ENCODE results near the gene KLF12.

KLF12 gene

DNA sequence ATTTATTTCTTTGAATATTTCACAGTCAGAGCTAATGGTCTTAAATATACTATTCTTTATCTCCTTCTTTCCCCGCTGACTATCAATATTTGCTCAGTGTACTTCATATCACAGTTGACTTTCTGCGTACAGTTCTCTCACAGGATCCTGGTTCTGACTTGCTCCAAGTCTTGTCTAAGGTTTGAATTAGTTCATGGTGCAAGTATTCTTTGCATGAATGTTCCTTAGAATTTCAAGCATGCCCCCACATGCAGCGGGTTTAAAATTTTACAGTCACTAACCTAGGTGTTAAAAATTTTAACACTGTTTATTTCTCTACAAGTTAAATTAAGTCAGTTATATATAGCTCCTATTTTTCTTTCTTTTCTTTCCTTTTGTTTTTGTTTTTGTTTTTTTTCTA lies 20.8 kb upstream of the KLF12 start:
- no peak overlapping the region for H3K9ac ChIP-seq (ENCODE audit: low read length)
- no peak overlapping the region for H3K27ac ChIP-seq (ENCODE audit: low read depth, low read length)
- H3K4me1 ChIP-seq (ENCODE audit: control insufficient read depth, insufficient read depth, low read length) = no peaks in the 10 kb centered on the region
- no peaks in the 10 kb centered on the region for H3K27me3 ChIP-seq (ENCODE audit: control insufficient read depth, insufficient read depth, low read length)
- no peaks in the 10 kb centered on the region for H3K36me3 ChIP-seq (ENCODE audit: control insufficient read depth, insufficient read depth, low read length)
- H3K4me3 ChIP-seq (ENCODE audit: low read length) = no peak overlapping the region

DNA sequence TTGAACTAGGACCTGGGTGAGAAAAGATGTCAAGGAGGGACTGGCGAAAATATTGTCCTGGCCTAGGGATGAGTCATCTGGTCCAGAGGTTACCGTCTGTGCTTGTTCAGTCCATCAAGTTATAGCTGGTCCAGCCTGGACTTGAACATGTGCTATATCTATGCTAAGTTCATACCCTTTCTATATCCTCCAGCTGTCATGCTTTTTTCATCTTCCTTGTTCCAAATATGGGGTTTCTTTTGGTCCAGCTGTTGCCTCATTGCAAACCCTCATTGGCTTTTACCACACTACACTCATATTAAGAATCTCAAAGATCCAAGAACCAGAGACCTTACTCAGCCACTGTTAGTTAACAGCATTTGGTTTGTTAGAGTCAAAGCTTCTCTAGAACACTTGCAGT lies 19.1 kb upstream of the KLF12 start:
- Histone ChIP-seq H3K36me3 (ENCODE audit: control insufficient read depth, insufficient read depth, low read length) (no peaks in the 10 kb centered on the region), H3K9ac (ENCODE audit: low read length) (no peak overlapping the region), H3K4me1 (ENCODE audit: control insufficient read depth, insufficient read depth, low read length) (no peaks in the 10 kb centered on the region), H3K27me3 (ENCODE audit: control insufficient read depth, insufficient read depth, low read length) (no peaks in the 10 kb centered on the region), H3K27ac (ENCODE audit: low read depth, low read length) (no peak overlapping the region), H3K4me3 (ENCODE audit: low read length) (no peak overlapping the region)

DNA sequence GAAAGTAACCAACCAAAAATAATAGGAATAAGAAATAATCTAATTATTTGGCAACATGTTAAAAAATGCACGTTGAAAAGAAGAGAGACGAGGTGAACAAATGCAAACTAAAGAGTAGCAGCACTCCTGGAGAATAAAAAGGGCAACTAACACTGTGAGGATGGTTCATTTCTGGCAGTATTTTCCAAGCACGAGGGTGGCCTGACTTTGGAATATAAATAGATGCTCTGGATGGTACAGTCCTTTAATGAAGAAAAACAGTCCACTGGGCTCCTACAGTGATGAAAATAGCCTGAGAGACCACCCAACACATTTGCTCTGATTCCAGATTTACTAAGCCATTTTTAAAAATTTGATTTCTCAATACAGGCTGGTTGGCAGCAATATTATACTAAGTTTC lies 17.7 kb upstream of the KLF12 start:
- no peaks in the 10 kb centered on the region for H3K4me1 ChIP-seq (ENCODE audit: control insufficient read depth, insufficient read depth, low read length)
- no peak overlapping the region for H3K9ac ChIP-seq (ENCODE audit: low read length)
- no peak overlapping the region for H3K4me3 ChIP-seq (ENCODE audit: low read length)
- H3K27me3 ChIP-seq (ENCODE audit: control insufficient read depth, insufficient read depth, low read length) = no peaks in the 10 kb centered on the region
- H3K36me3 ChIP-seq (ENCODE audit: control insufficient read depth, insufficient read depth, low read length) = no peaks in the 10 kb centered on the region
- H3K27ac ChIP-seq (ENCODE audit: low read depth, low read length) = no peak overlapping the region

DNA sequence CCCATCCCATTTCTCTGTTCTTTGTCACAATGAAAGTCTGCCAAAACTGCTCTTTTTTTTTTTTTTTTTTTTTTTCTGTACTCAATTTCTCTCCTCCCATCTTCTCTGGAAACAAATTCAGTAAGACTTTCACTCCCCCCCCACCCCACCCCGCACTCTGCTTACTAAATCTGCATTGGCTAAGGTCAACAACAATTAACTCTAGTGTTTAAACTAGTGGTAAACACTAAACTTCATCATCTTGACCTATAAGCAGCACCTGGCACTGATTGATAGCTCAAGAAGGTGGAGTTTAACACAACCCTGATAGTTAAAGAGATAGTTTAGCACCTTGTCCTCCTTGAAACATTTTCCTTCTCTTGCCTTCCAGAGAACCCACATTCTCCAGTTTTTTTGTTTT lies 14.1 kb upstream of the KLF12 start:
- Histone ChIP-seq H3K27ac (ENCODE audit: low read depth, low read length) (no peak overlapping the region), H3K36me3 (ENCODE audit: control insufficient read depth, insufficient read depth, low read length) (no peaks in the 10 kb centered on the region), H3K9ac (ENCODE audit: low read length) (no peak overlapping the region), H3K27me3 (ENCODE audit: control insufficient read depth, insufficient read depth, low read length) (no peaks in the 10 kb centered on the region), H3K4me3 (ENCODE audit: low read length) (no peak overlapping the region), H3K4me1 (ENCODE audit: control insufficient read depth, insufficient read depth, low read length) (no peaks in the 10 kb centered on the region)

DNA sequence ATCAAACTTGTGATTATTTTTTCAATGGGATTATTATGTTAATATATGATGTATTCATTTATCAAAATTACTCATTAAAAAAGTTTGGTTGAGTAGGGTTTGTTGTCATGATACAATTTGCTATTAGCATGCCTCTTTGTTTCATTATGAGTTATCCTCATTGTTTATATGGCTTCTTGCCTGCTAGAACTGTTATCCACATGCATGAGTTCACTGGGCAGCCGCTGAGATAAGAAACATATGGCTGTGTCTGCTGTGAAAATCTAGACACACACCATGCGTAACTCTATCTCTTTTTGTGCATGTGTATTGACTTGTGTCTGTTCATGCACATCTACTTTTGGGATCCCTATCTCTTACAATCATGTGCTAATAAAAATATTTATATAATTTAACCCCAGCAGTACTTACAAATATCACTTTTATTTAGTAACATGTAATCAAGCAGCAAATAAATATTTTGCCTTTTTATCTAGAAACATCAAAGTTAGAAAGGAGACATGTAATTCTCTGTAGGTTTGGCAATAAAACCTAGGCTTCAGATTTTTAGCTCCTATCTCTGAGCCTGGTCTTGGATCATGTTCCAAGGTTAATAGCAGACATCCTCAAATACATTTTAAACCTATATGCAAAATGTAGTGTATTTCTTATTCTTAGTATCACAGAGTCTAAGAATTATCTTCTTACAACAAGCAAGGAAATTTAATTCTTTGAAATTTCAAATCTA lies 11.2 kb upstream of the KLF12 start:
- Histone ChIP-seq H3K9ac (ENCODE audit: low read length) (no peak overlapping the region), H3K4me1 (ENCODE audit: control insufficient read depth, insufficient read depth, low read length) (no peaks in the 10 kb centered on the region), H3K27ac (ENCODE audit: low read depth, low read length) (no peak overlapping the region), H3K27me3 (ENCODE audit: control insufficient read depth, insufficient read depth, low read length) (no peaks in the 10 kb centered on the region), H3K36me3 (ENCODE audit: control insufficient read depth, insufficient read depth, low read length) (no peaks in the 10 kb centered on the region), H3K4me3 (ENCODE audit: low read length) (no peak overlapping the region)

DNA sequence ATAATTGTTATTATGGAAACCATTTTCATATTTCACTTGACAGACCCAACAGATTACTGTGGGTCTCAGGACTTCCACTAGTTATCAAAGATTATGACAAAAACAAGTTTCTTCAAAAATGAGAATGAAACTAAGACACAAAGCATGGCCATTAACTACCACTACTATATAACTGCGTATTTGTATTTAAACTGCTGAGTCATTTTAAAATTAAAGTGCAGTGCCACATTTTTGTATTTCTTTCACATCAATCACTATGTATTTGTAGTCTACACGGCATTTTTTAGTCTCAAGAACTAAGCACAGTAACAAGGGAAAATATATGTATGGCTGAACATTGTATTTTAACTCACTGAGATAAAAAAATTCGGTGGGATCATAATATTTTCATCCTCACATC lies 10.1 kb upstream of the KLF12 start:
- Histone ChIP-seq H3K27me3 (ENCODE audit: control insufficient read depth, insufficient read depth, low read length) (no peaks in the 10 kb centered on the region), H3K36me3 (ENCODE audit: control insufficient read depth, insufficient read depth, low read length) (no peaks in the 10 kb centered on the region), H3K4me1 (ENCODE audit: control insufficient read depth, insufficient read depth, low read length) (no peaks in the 10 kb centered on the region), H3K4me3 (ENCODE audit: low read length) (no peak overlapping the region), H3K27ac (ENCODE audit: low read depth, low read length) (no peak overlapping the region), H3K9ac (ENCODE audit: low read length) (no peak overlapping the region)

DNA sequence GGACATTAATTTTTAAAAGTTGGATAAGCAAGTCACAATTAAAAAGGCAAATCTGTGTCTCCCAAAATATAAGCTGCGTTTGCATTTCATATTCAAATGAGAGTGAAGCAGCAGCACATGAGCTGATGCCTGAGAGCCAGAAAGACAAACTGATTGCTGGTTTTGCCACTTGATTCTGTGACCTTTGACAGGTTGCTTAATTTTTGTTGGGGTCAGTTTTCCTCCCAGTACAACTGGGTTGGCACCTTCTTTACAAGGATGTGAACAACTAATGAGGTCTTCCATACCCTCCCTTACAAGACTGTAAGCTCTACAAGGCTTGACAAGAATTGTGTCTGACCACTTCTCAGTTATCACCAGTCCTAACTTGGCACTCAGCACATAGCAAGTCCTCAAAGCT lies 8.1 kb upstream of the KLF12 start:
- Histone ChIP-seq H3K9ac (ENCODE audit: low read length) (no peak overlapping the region), H3K36me3 (ENCODE audit: control insufficient read depth, insufficient read depth, low read length) (no peaks in the 10 kb centered on the region), H3K27me3 (ENCODE audit: control insufficient read depth, insufficient read depth, low read length) (no peaks in the 10 kb centered on the region), H3K4me1 (ENCODE audit: control insufficient read depth, insufficient read depth, low read length) (no peaks in the 10 kb centered on the region), H3K27ac (ENCODE audit: low read depth, low read length) (no peak overlapping the region), H3K4me3 (ENCODE audit: low read length) (no peak overlapping the region)

DNA sequence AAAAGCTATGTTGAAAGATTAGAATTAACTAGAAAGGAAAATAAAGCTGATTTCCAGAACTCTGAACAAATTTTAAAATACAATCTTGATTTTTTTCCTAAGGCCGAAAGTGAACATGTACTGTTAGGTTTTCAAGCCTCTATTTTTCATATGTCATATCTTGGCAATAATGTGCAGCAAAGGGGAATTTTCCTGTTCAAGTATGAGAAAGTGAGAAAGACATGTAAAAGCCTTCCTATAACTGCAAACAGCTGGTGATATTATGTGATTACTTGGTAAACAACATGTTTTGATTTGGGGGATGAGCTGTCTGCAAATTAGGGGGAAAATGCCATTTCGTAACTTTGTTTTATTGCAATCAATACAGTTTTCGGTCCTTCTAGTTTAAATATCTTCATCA lies 4.0 kb upstream of the KLF12 start:
- Histone ChIP-seq H3K27ac (ENCODE audit: low read depth, low read length) (no peak overlapping the region), H3K9ac (ENCODE audit: low read length) (no peak overlapping the region), H3K36me3 (ENCODE audit: control insufficient read depth, insufficient read depth, low read length) (no peaks in the 10 kb centered on the region), H3K4me1 (ENCODE audit: control insufficient read depth, insufficient read depth, low read length) (peaks cover 4% of the 10 kb centered on the region), H3K27me3 (ENCODE audit: control insufficient read depth, insufficient read depth, low read length) (no peaks in the 10 kb centered on the region), H3K4me3 (ENCODE audit: low read length) (no peak overlapping the region)

DNA sequence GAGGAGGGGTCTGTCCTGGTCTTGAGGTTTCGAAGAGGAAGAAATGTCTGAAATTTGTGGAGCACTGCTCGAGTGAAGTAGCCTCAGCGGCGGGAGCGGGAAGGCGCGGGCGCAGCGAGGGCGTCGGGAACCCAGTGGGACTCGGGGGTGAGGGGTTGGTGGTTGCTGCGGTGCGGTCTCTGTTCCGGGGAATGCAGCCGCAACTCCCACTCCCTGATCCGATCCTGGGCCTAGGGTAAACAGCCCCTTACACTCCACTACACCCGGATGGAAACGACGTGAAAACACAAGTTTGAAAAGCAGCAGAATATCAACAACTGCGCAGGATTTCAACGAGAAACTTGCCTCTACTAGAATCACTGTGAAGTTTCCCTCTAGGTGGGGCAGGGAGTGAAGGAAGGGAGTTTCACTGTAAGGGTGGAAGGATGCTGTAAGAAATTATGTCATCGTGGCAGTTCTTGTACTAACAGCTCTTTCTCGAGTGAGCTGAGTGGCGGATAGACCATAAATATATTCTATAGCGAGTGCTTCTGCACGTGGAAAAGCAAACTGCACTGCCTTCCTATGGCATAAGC lies 2.0 kb upstream of the KLF12 start:
- no peaks in the 10 kb centered on the region for H3K36me3 ChIP-seq (ENCODE audit: control insufficient read depth, insufficient read depth, low read length)
- H3K27ac ChIP-seq (ENCODE audit: low read depth, low read length) = peak overlapping the region; percentile 85
- H3K9ac ChIP-seq (ENCODE audit: low read length) = peak overlapping the region; percentile 26
- no peaks in the 10 kb centered on the region for H3K27me3 ChIP-seq (ENCODE audit: control insufficient read depth, insufficient read depth, low read length)
- H3K4me3 ChIP-seq (ENCODE audit: low read length) = peak overlapping the region; percentile 78
- peaks cover 5% of the 10 kb centered on the region for H3K4me1 ChIP-seq (ENCODE audit: control insufficient read depth, insufficient read depth, low read length)

DNA sequence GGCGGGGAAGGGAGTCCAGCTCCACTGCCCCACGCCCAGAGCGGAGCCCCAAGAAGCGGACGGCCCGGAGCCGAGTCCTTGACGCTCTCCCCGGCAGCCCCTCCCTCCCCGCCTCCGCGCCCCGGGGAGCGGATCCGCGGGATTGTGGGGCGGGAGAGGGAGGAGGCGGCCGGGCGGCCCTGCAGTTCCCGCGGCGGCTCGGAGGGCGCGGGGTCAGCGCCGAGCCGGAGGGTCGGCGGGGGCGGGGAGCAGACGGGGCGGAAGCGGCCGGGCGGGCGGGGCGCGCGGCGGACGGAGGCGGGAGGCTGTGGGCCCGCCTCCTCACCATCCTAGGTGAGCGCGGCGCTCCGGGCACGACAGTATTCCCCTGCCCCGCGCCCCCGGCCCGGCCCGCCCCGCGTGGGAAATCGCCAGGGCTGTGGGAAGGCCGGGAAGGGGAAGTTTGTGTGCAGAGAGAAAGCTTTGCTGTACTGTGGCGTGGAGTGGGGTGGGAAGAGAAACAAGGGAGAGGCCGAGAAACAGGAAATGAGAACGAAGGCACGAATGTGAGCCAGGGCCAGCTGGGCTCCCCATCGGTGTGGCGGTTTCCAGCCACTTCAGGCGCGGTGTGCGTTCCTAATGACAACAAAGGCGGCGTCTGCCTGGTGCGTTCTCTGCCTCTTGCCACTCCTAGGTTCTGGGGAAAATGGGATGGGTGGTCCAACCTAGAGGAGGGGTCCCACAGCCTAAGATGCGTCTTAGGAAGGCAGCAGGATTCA lies 1.3 kb upstream of the KLF12 start:
- H3K36me3 ChIP-seq (ENCODE audit: control insufficient read depth, insufficient read depth, low read length) = no peaks in the 10 kb centered on the region
- no peaks in the 10 kb centered on the region for H3K27me3 ChIP-seq (ENCODE audit: control insufficient read depth, insufficient read depth, low read length)
- H3K9ac ChIP-seq (ENCODE audit: low read length) = peak overlapping the region; percentile 70
- H3K27ac ChIP-seq (ENCODE audit: low read depth, low read length) = peak overlapping the region; percentile 85
- peak overlapping the region; percentile 78 for H3K4me3 ChIP-seq (ENCODE audit: low read length)
- H3K4me1 ChIP-seq (ENCODE audit: control insufficient read depth, insufficient read depth, low read length) = peaks cover 7% of the 10 kb centered on the region

DNA sequence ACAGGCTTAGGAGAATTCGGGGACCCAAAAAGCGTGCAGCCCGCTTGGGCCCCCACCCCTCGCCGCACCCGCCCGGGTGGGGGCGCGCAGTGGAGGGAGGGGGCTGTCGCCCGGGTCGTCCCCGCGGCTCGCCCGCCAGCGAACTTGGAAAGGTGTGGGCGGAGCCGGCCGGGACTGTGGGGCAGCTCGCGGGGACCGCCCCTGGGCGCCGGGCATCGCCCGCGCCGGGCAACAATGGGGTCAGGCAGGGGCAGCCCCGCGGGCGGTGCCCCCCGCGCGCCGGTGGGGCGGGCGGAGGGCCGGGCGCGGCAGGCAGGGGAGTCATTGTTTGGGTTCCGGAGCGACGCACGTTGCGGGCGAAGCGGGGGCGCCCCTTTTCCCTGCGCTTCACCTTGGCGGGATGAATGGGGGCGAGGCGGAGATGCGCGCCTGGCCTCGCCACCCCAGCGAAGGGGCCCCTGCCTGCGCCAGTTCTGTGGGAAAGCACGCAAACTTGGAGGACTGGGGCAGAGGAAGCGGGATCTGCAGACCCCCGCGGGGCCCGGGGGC lies 647 bp upstream of the KLF12 start:
- no peaks in the 10 kb centered on the region for H3K27me3 ChIP-seq (ENCODE audit: control insufficient read depth, insufficient read depth, low read length)
- H3K4me1 ChIP-seq (ENCODE audit: control insufficient read depth, insufficient read depth, low read length) = peaks cover 7% of the 10 kb centered on the region
- peak overlapping the region; percentile 78 for H3K4me3 ChIP-seq (ENCODE audit: low read length)
- H3K9ac ChIP-seq (ENCODE audit: low read length) = peak overlapping the region; percentile 70
- H3K27ac ChIP-seq (ENCODE audit: low read depth, low read length) = peak overlapping the region; percentile 85
- no peaks in the 10 kb centered on the region for H3K36me3 ChIP-seq (ENCODE audit: control insufficient read depth, insufficient read depth, low read length)

DNA sequence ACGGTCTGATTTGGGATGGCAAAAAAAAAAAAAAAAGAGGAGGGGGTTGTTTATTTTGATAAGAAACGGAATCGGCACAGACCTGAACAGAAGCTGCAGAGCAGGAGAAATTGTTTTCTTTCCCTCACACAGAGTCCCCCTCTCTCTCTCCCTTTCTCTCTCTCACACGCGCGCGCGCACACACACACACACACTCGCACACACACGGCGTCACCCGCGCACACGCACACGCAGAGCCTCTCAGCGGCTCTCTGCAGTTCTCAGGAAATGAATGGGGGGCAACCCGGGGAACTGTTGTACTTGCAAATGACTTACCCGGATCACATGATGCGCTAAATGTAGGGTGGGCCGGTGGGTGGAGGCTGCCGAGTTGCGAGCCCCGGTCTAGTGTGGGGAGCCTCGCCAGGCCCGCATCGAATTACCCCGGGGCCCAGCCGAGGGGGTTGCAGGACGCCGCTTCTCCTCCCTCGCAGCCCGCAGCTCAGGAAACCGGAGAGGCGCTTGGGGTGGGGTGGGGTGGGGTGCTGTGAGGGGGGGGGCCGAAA lies 475 bp downstream of the KLF12 start:
- H3K4me1 ChIP-seq (ENCODE audit: control insufficient read depth, insufficient read depth, low read length) = peaks cover 7% of the 10 kb centered on the region
- peak overlapping the region; percentile 45 for H3K9ac ChIP-seq (ENCODE audit: low read length)
- H3K36me3 ChIP-seq (ENCODE audit: control insufficient read depth, insufficient read depth, low read length) = no peaks in the 10 kb centered on the region
- no peaks in the 10 kb centered on the region for H3K27me3 ChIP-seq (ENCODE audit: control insufficient read depth, insufficient read depth, low read length)
- H3K27ac ChIP-seq (ENCODE audit: low read depth, low read length) = peak overlapping the region; percentile 85
- peak overlapping the region; percentile 84 for H3K4me3 ChIP-seq (ENCODE audit: low read length)

Data from rectal smooth muscle tissue (tissue), 1 donor.